ENCODE results near the gene SHROOM3. TPM values are rescaled to one million over a fixed set of nuclear protein-coding genes. Genes with fewer than 3 reads are reported as not detected.

Gene SHROOM3
- total and polyA plus RNA-seq, 2 of the 13 experiments (the other 11 are each of a cell fraction or from before 2014, with no cell fraction given), result 0.01 TPM; not detected in 1

DNA sequence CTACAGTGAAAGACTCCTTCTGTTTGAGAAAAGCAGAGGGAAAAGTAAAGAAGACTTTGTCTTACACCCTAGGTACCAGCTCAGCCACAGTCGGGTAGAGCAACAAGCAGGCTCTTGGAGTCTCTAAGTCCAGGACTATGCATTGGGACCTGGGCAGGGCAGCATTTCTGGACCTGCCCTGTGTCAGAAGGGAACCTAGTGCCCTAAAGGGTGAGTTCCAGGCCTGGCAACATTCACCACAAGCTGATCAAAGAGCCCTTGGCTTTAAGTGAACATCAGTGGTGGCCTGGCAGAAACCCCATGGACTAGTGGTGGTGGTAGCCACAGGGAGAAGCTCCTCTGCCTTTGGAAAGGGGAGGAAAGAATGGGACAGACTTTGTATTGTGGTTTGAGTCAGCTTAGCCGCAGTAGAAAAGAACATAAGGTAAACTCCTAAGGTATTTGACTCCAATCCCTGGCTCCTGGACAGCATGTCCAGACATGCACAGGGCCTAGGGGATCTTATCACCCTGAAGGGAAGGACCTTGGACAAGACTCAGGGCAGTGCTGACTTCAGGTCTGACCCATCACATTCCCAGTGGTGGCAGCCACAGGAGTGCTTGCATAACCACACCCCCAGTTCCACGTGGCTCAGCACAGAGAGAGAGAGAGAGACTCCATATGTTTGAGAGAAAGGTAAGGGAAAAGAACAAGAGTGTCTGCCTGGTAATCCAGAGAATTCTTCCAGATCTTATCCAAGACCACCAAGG, 46.7 kb upstream of the SHROOM3 start (continued):
- TF ChIP-seq, protein P1, sequence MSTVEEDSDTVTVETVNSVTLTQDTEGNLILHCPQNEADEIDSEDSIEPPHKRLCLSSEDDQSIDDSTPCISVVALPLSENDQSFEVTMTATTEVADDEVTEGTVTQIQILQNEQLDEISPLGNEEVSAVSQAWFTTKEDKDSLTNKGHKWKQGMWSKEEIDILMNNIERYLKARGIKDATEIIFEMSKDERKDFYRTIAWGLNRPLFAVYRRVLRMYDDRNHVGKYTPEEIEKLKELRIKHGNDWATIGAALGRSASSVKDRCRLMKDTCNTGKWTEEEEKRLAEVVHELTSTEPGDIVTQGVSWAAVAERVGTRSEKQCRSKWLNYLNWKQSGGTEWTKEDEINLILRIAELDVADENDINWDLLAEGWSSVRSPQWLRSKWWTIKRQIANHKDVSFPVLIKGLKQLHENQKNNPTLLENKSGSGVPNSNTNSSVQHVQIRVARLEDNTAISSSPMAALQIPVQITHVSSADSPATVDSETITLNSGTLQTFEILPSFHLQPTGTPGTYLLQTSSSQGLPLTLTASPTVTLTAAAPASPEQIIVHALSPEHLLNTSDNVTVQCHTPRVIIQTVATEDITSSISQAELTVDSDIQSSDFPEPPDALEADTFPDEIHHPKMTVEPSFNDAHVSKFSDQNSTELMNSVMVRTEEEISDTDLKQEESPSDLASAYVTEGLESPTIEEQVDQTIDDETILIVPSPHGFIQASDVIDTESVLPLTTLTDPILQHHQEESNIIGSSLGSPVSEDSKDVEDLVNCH (CRISPR knock-in tag; IDR thresholded peaks at IDR 0.05), result no peak
- no peak for TF ChIP-seq ZNF569 (CRISPR knock-in tag; IDR thresholded peaks at IDR 0.05; ENCODE audit: borderline replicate concordance)
- TF ChIP-seq ZNF501 (CRISPR knock-in tag; IDR thresholded peaks at IDR 0.05), result no peak
- TF ChIP-seq ZNF317 (CRISPR knock-in tag; IDR thresholded peaks at IDR 0.05), result no peak
- TF ChIP-seq ZMYM4 (CRISPR knock-in tag; IDR thresholded peaks at IDR 0.05), result peak; percentile 49; the same call in 1 of the 2 replicates
- no peak for TF ChIP-seq ZFP37 (CRISPR knock-in tag; IDR thresholded peaks at IDR 0.05; ENCODE audit: borderline replicate concordance)
- TF ChIP-seq, protein P2, sequence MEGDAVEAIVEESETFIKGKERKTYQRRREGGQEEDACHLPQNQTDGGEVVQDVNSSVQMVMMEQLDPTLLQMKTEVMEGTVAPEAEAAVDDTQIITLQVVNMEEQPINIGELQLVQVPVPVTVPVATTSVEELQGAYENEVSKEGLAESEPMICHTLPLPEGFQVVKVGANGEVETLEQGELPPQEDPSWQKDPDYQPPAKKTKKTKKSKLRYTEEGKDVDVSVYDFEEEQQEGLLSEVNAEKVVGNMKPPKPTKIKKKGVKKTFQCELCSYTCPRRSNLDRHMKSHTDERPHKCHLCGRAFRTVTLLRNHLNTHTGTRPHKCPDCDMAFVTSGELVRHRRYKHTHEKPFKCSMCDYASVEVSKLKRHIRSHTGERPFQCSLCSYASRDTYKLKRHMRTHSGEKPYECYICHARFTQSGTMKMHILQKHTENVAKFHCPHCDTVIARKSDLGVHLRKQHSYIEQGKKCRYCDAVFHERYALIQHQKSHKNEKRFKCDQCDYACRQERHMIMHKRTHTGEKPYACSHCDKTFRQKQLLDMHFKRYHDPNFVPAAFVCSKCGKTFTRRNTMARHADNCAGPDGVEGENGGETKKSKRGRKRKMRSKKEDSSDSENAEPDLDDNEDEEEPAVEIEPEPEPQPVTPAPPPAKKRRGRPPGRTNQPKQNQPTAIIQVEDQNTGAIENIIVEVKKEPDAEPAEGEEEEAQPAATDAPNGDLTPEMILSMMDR (CRISPR knock-in tag; IDR thresholded peaks at IDR 0.05), result no peak
- TF ChIP-seq ZNF382 (CRISPR knock-in tag; IDR thresholded peaks at IDR 0.05; ENCODE audit: borderline replicate concordance), result no peak
- TF ChIP-seq NFE2L2 (IDR thresholded peaks at IDR 0.05; ENCODE audit: low read length), result no peak
- TF ChIP-seq MTA1 (CRISPR knock-in tag; IDR thresholded peaks at IDR 0.05; ENCODE audit: borderline replicate concordance), result no peak
- TF ChIP-seq ZNF891 (CRISPR knock-in tag; IDR thresholded peaks at IDR 0.05), result no peak
- TF ChIP-seq ZNF558 (CRISPR knock-in tag; IDR thresholded peaks at IDR 0.05; ENCODE audit: borderline replicate concordance), result no peak
- TF ChIP-seq, protein P3, sequence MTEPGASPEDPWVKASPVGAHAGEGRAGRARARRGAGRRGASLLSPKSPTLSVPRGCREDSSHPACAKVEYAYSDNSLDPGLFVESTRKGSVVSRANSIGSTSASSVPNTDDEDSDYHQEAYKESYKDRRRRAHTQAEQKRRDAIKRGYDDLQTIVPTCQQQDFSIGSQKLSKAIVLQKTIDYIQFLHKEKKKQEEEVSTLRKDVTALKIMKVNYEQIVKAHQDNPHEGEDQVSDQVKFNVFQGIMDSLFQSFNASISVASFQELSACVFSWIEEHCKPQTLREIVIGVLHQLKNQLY (CRISPR knock-in tag; IDR thresholded peaks at IDR 0.05), result no peak
- no peak for TF ChIP-seq RAD51 (IDR thresholded peaks at IDR 0.05; ENCODE audit: borderline replicate concordance)
- no peak for TF ChIP-seq ZNF777 (CRISPR knock-in tag; IDR thresholded peaks at IDR 0.05)
- no peak for TF ChIP-seq THAP11 (CRISPR knock-in tag; IDR thresholded peaks at IDR 0.05)
- TF ChIP-seq, protein P4, sequence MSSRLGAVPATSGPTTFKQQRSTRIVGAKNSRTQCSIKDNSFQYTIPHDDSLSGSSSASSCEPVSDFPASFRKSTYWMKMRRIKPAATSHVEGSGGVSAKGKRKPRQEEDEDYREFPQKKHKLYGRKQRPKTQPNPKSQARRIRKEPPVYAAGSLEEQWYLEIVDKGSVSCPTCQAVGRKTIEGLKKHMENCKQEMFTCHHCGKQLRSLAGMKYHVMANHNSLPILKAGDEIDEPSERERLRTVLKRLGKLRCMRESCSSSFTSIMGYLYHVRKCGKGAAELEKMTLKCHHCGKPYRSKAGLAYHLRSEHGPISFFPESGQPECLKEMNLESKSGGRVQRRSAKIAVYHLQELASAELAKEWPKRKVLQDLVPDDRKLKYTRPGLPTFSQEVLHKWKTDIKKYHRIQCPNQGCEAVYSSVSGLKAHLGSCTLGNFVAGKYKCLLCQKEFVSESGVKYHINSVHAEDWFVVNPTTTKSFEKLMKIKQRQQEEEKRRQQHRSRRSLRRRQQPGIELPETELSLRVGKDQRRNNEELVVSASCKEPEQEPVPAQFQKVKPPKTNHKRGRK (CRISPR knock-in tag; IDR thresholded peaks at IDR 0.05), result no peak
- TF ChIP-seq ZNF75D (CRISPR knock-in tag; IDR thresholded peaks at IDR 0.05; ENCODE audit: borderline replicate concordance), result no peak
- TF ChIP-seq, protein P5, sequence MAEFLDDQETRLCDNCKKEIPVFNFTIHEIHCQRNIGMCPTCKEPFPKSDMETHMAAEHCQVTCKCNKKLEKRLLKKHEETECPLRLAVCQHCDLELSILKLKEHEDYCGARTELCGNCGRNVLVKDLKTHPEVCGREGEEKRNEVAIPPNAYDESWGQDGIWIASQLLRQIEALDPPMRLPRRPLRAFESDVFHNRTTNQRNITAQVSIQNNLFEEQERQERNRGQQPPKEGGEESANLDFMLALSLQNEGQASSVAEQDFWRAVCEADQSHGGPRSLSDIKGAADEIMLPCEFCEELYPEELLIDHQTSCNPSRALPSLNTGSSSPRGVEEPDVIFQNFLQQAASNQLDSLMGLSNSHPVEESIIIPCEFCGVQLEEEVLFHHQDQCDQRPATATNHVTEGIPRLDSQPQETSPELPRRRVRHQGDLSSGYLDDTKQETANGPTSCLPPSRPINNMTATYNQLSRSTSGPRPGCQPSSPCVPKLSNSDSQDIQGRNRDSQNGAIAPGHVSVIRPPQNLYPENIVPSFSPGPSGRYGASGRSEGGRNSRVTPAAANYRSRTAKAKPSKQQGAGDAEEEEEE (CRISPR knock-in tag; IDR thresholded peaks at IDR 0.05; ENCODE audit: borderline replicate concordance), result no peak
- TF ChIP-seq ZNF256 (CRISPR knock-in tag; conservative IDR thresholded peaks at IDR 0.05), result no peak
- no peak for TF ChIP-seq SAFB2 (CRISPR knock-in tag; IDR thresholded peaks at IDR 0.05; ENCODE audit: borderline replicate concordance, low read depth)
- TF ChIP-seq ZNF703 (CRISPR knock-in tag; IDR thresholded peaks at IDR 0.05; ENCODE audit: borderline replicate concordance), result no peak
- no peak for TF ChIP-seq NCOA1 (CRISPR knock-in tag; IDR thresholded peaks at IDR 0.05)

All from HepG2 (cell line).